Left hindlimb (tissue), 1 donor: Measurements from ENCODE around the gene PTX4.

Experiments
- DNase-seq: peaks from one replicate; pipeline ENCODE4 v3.0.0-alpha.2; 2018

PTX4 gene

DNA sequence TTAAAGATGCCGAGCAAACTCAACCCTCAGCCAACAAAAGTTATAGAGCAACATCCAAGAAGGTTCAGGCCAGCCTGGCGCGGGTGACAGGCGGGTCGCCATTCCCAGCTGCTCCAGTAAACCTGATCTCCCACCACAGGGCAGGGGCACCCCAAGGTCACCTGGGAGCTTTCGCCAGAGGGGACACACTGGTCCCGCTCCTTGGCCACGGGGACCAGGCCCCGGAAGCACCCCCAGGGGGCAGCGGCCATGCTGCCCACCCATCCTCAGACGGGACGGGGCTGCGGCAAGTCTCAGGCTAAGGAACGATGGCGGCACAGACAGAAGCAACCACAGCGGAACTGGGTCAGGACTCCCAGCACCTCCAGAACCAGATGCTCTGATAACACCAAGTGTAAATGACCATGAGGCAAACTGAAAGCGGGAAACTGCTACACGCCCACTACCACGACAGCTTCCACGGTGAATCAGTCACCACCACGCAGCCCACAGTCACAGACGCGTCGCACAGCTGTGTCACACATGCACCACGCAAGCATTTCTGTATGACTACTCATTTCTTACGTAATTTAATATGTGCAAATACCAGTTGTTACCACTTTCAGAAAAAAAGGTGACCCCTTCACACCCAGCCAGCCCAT, 30.3 kb downstream of the PTX4 start:
- DNase-seq = no peak

DNA sequence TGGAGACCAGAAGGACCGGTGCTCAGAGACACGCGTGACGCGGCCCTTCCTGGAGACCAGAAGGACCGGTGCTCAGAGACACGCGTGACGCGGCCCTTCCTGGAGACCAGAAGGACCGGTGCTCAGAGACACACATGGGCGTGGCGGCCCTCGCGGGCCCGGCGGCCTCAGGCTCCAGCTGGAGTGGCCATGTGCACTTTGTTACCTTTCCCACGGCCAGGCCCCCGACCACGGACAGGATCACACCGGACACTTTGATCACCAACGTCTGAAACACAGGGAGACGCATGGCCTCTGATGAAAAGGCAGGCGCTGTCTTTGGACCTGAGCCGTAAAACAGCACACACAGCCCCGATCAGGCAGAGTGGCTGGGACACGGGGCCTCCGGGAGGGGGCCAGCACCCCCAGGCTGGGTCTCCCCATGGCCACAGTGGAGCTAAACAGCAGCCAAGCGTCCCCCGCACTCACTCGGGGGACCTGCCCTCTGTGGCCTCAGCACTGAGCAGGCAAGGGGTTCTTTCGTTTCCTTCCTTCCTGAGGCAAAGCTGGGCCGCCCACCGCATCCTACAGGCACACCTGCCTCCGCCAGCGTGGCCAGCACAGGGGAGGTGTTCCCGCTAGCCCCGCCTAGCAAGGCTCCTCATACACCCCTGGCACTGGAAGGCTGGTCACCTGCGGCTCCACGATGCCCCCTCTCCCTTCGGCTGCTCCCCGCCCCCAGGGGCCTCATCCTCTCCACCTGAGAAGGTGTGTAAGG, 31.1 kb downstream of the PTX4 start:
- DNase-seq = no peak

DNA sequence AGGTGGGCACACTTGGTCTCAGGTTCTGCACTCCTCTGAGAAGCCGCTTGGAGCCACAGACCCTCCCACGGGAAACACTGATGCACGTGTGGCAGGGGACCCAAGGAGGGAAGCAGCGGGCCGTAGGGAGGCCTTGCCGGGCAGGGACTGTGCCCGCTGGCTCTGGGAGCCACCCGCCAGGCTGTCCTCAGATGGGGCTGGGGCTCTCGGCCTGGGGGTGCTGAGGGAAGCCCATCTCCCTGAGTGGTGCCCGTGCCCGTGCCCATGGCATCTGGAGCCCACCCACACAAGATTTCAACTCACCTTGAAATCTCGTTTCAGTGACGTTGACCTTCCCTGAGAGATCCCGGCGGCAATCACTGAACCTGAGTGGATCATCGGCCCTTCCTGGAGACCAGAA, 31.8 kb downstream of the PTX4 start:
- DNase-seq = no peak

DNA sequence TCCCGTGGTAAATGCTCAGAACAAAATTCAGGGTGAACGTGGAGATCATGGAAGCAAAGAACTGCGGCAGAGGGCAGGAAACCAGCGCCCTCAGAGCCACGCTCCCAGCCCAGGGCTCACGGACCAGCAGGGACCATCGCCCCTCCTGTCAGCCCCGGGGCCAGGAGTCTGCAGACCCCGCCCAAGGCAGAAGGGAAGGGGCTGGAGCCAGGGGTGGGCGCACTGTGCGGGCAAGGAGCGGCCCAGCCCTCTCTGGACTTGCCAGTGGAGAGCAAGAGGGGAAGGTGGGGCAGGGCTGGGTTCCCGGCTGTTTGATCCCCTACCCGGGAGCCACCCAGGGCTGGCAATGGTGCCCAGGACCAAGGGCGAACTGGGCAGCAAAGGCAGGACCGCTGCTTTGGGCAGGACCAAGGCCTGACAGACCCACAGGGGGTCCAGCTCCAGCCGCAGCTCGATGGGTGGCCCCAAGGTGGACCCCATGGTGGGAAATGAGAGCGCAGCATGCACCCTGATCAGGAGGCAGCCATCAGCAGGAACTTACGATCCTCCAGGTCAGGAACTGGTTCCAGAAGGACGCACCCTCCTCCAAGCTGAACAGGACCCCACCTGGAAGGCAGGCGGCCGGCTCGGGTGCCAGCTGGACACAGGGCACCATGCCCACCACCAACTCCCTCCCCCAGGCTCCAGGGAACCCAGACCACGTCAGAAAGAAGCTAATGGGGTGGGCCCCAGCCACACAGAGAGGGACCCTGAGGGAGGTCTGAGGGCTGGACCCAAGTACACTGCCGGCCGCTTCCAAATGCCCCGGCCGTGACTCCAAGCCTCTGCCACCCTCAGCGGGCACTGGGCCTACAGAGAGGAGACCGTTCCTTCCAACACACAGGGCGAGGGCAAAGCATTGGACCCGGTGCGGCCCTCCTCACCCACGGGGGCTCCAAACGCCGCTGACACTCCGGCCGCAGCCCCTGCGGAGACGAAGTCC, 33.3 kb downstream of the PTX4 start:
- no peak for DNase-seq

DNA sequence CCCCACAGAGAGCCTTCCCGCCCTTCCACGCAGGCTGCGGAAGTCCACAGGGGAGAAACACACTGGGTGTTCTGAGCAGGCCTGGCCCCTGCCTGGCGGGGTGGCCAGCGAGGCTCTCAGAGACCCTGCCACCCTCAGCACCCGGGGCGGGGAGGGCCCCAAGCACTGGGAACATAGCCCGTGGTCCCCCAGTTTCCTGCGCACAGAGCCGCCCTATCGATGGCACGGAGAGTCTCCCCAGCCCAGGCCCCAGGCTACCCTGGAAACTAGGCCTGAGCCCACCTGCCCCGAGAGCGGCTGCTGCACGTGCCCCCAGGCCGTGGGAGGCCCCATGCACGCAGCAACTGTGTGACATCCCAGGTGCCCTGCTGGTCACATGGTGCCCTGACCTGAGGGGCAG, 34.2 kb downstream of the PTX4 start:
- DNase-seq = no peak

DNA sequence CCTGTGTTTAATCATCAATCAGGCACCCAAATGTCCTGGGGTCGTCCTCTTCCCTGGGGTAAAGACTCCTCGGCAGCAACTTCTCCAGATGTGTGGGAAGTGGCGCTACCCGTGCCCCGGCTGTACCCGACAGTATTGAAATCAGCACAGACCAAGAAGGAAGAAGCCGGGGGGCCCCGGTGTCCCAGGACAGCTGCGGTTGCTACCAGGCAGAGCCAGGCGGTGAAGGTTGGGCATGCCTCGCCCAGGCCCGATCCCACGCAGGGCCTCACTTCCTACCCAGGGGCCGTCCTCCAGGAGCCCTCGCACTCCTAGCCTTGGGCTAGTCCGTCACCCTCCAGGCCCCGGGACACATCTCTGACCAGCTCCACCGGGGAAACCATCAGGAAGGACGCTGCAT, 35.4 kb downstream of the PTX4 start:
- no peak for DNase-seq

DNA sequence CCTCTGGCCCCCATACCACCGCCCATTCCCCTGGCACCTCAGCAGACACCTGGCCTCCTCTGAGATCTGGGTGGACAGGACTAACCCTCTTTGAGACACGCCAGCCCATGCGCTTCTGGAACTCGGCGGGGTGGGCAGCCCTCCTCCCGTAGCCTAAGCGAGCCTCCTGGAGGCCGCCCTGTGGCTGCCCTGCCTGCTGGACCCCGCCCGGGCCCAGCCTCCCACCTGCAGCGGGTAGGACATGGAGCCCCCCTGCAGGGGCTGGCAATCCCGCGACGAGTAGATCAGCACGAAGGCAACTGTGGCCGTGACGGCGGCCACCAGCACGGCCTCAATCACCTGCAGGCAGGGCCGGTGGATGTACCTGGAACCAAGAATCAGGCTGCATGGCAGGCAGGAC, 36.2 kb downstream of the PTX4 start:
- no peak for DNase-seq

DNA sequence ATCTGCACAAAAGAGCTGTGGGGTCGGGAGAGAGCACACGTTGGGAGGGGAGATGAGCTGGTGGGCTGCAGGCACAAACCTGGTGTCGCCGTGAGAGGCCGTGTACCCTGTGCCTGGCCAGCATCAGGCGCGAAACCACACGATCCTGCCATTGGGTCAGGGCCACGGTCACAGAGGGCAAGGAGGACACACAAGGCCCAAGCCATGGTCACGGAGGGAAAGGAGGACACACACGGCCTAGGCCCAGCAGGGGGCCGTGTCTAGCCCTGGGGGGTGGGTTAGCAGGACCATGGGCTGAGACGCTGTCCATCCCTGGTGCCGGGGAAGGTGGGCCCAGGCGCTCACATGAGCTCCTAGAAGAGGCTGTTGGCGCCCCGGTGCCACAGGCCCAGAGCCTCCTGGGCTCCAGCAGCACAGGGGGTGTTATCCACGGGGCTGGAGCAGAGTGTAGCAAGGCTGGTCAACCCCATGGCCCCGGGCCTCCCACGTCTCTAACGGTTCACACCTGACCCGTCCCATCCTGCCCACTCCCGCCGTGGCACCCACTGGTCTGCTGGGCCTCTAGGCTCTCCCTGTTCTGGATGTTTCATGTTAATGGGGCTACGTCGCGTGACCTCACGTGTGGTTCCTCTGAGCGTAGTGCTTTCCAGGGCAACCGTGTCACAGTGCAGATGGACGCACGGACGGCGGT, 36.9 kb downstream of the PTX4 start:
- DNase-seq = no peak

DNA sequence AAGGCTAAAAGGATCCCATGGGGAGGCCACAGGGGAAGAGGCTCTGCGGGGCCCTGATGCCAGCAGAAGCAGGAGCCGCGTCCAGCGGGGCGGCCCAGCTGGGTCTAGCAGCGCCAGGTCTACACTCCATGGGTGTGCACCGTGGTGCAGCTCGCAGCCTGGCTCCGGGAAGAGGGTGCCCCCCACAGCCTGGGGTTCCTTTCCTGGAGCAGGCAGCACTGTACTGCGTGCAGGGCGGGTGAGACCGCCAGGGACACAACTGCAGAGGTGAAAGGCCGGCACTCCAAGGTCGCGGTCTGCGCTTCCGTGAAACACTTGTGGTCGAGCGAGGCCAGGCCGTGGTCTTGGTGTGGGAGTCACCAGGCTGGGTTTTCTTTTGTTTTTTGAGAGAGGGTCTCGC, 37.9 kb downstream of the PTX4 start:
- DNase-seq = no peak

DNA sequence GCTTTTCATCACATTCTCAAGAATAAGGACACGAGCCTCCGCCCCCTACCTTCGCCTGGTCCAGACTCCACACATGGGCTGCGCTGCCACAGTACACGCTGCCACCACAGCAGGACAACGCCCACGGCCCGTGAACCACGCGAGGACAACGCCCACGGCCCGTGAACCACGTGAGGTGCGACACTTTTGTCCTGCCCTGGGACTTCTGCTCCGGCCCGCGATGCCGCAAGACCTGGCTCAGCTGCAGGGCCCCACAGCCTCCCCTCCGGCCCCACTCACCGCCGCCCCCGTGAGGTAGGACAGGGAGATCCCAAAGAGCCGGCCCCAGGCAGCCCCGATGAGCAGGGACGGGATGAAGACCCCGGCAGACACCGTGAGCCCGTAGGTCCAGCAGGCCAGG, 38.5 kb downstream of the PTX4 start:
- DNase-seq = no peak

DNA sequence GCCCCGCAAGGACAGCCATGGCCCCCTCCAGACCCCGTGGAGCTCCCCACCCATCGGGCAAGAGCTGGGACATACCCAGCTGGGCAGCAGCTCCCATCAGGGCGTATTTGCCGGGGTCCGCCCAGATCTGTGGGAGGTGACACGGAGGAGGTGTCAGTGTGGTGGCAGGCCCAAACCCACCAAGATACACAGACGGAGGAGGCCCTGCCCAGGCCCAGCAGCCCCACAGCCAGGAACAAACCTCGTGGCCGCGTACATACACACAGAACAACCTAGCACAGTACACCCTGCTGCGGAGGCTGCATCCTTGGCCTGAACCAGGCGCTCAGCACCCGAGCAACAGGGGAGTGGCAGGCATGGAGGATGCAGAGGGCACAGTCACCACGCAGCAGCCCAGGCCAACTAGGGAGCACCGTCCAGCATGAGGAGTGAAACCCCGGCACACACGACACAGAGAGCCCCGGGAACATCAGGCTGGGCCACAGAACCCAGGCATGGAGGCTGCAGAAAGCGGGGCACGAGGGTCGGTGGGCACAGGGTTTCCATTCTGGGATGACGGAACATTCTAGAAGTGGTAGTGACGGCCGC, 39.4 kb downstream of the PTX4 start:
- no peak for DNase-seq

DNA sequence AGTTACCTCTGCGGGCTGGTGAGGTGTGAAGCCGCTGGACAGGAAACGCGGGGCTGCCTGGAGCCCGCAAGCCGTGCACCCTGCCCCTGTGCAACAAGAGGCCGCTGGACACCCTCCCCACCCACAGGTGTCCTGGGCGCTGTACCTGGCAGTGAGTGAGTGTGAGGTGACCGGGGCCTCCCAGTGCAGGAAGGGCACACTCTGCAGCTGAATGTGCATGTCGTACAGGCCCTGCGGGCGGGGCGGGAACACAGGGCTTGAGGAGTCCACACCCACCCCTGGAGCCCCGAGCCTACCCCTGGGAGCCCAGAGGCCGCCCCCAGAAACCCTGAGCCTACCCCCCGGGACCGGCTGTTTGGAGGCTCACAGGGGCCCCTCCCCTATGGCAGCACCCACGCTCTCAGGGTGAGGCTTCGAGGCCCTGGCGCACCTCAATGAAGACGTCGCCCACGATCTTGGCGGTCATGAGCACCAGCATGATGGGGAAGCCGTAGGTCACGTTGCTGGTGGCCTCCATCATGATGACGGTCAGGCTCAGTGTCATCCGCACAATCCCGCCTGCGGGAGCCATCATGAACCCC, 40.1 kb downstream of the PTX4 start:
- DNase-seq = no peak

DNA sequence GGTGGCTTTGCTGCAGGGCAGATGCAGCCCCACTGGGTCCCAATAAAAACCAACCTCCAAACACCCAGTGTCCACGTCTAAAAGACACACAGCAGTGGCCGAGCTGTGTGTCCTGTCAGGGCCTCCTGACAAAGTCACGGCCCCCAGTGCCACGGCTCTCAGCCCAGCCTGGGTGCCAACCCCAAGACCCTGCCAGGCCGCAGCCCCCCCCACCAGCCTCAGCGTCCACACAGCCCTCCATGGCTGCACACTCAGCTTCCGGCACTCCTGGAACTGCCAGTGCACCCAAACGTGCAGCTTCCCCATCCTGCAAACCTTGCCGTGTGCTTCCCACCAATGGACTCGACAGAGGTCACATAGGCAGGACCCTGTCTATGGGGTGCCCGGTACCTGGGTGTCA, 40.8 kb downstream of the PTX4 start:
- DNase-seq = no peak

DNA sequence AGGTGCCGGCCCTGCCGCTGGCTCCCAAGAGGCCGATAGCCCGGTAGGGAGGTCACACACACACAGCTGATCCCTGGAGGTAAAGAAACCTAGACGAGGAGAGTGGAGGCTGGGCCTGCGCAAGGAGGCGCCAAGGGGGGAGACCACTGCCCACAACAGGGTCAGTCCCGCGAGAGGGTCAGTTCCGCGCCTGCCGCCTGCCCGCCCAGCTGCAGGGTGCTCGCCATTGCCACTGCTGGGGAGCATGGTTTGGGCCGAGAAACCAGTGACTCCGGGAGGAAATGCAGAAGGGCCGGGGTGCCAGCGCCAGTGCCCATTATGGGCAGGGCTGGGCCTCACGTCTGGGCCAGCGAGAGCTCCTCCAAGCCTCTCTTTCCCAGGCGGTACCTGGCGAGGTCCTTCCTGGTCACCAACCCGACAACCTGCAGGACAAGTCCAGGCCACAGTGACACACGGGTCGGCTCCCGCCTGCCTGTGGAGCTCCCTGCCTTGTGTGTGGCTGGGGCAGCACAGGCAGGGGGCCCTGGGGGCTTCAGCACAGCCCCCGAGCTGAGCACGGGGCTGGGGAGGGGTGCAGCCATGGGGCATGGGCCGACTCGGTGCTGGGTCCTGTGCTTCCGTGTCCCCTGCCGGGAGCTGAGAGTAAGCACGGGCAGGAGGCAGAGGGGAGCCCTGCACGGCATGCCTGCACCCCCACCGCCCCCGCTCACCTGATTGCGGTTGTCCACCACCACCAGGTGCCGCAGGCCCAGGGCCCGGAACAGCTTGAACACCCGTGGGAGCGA, 42.3 kb downstream of the PTX4 start:
- no peak for DNase-seq

DNA sequence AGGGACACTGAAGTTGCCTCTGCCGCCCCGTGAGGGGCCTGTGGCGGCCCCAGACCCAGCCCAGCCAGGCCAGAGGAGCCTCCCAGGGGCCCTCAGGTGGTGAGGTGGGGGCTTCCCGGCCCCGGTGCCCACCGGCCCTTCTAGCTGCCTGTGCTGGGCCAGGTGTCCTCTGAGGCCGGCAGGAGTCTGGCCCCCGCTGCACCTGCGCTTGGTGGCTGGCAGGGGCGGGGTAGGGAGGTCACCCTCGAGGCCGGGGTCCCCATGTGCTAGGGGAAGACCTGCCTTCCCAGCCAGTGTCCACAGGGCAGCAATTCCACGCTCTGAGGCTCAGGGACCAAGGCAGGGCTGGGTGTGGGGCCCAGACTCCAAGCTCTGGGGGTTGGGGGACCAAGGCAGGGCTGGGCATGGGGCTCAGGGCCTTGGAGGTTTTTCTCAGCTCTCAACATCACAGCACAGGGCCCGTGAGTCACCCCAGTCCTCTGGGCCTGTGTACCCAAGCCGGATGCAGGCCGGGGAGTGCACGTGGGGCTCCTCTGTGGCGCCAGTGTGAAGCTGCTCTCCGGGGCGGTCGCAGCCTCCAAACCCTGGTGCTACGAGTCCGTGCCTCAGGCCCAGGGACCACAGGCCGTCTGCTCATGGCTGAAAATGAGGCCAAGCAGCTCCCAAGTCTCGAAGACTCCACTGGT, 43.1 kb downstream of the PTX4 start:
- DNase-seq = no peak

DNA sequence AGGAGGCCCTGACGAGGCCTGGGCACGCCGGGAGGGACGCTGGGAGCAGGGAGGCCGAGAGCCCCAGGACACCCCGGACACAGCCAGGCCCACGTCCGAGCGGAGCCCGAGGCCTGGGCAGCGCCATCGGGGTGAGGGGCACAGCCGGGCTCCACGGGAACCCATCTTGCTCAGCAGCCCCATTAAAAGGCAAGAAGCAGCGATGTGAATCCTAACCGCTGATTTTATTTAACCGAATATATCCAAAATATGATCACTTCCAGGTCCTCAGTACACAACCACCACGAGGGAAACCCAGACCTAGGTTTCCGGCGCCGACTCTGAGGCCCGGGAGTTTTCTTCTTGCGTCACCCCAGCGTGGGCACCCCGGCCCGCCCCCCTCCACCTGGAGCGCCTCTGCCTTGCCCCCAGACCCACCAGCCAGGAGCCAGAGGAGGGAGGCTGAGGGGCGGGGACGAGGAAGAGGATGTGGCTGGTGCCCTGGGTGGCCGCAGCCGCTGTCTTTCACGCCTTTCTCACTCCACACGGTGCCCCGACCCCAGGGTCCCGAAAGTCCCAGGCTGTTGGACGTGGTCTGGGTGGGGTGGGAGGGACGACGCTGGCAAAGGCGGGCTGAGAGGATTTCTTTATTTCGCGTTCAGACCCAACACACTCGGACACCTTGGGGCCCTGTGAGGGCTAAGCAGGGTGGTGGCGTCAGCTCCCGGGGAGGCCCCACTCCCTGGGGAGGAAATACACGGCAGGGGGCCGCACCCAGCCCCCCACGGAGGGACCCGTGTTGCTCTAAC, 43.8 kb downstream of the PTX4 start:
- DNase-seq = no peak

DNA sequence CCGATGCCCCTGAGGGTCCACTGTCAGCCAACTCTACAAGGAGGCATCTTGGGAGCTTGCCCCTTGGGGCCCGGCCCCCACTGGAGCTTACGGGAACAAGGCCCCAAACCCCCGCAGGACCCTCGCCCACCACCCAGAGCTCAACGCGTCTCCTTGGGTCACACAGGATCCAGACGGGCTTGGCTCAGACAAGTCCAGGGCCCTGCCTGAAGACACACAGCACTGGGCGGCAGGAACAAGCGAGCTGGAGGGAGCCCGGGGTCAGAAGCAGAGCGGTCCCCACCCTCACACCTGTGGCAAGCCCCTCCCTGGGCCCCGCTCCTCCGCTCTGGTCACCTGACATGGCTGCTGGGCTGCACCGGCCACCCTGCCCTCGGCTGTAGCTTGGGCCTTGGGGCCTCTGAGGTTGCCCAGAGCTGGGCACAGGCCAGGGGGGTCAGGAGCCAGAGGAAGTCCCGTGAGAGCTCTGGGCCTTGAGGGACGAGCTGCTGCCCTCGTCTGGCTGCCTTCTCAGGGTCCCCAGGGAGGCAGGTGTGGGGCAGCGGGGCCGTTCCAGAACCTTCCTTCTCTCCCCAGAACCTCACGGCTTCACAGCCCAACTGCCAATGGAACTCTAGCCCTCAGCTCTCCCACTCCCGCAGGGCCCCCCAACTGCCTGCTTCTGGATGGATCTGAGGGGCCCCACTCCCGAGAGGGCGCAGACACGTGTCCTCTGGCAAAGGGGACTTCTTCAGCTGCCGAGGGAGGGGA, 44.6 kb downstream of the PTX4 start, which contains the start of gene CCDC154:
Gene CCDC154 (minus strand): TSS at position 577 of the 750 bp plus-strand sequence. CDS start 234 bp downstream, at position 343.
- no peak for DNase-seq

DNA sequence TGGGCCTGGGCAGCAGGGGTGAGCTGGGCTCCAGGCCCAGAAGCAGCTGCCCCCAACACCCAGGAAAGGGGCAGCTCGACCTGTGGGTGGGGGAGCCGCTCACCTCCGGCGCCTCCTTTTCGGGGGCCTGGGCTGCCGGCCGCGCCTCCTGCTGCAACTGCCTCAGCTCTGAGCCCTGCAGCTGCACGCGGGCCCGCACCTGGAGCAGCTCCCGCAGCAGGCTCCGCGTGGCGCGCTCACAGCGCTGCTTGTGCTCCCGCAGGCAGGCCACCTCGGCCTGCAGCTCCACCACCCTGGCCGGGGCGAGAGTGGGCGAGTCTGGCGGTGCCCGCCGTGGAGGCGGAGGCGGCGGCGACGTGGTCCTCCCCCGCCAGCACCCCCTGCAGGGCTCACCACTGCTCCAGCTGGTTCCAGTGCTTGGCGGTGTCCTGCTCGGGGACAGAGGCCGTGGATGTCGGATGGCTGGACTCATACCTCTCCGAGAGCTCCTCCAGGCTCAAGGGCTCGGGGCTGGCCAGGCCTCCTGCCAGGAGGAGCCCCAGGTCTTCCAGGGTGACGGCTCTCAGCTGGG, 45.3 kb downstream of the PTX4 start:
- DNase-seq = no peak

DNA sequence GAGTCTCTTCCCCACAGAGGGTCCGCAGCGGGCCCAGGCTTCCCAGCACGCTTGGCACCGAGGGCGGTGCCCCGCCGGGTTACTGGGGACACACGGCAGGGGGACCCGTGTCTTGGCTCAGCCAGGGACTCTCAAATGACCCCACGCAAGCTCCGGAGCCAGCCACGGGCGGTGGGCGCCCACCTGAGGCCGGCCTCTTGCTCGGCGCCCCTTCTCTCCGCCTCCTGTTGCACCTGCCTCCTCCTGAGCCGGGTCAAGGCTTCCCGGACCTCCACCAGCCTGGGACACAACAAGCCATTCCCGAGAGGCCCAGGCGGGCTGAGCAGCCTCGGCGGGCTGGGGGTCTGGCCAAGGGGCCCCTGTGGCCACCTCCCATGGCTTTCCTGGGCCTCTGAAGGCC, 46.0 kb downstream of the PTX4 start:
- DNase-seq = no peak
